Sigmoid colon (tissue), 7 donors: Measurements from ENCODE around the gene NGF. TPM values are rescaled to one million over a fixed set of nuclear protein-coding genes. Genes with fewer than 3 reads are reported as not detected.

ENCODE experiments used
- DNase-seq: peaks from one replicate; pipeline ENCODE4 v3.0.0-alpha.2; 2019
- H3K27ac ChIP-seq, 4 donors: fragments of 200-600 bp; sonication (generic); one replicate each; pipeline ENCODE4 v1.5.1; 2016 to 2019; ENCODE audit warnings: mild to moderate bottlenecking in 1 of 4
- H3K27me3 ChIP-seq, 3 donors: fragments of 200-600 bp; sonication (generic); one replicate each; pipeline ENCODE4 v1.5.1; 2019; ENCODE audit warnings: mild to moderate bottlenecking in 1 of 3
- H3K36me3 ChIP-seq, 4 donors: fragments of 200-600 bp; sonication (generic); one replicate each; pipeline ENCODE4 v1.5.1; 2016 to 2019
- H3K4me1 ChIP-seq, 4 donors: fragments of 200-600 bp; sonication (generic); one replicate each; pipeline ENCODE4 v1.5.1; 2017 to 2019
- H3K4me3 ChIP-seq, 4 donors: fragments of 200-600 bp; sonication (generic); one replicate each; pipeline ENCODE4 v1.5.1; 2017 to 2019; ENCODE audit warnings: mild to moderate bottlenecking in 2 of 4, moderate library complexity in 1 of 4
- H3K9me3 ChIP-seq, 4 donors: fragments of 200-600 bp in 3 of 4; sonication (generic) in 3 of 4; one replicate each; pipeline versions ENCODE4 v1.5.1 to v1.6.1; 2013 to 2019
- CTCF ChIP-seq, 4 experiments: fragments of 450-650 bp in 3 of 4; fragments of 200-600 bp in 1 of 4; IDR thresholded peaks; one replicate each; pipeline ENCODE4 v1.5.1; 2016 to 2019; ENCODE audit warnings: antibody characterized with exemption in 4 of 4, mild to moderate bottlenecking in 3 of 4, moderate library complexity in 2 of 4
- EP300 ChIP-seq, 4 donors: sonication (generic); formaldehyde crosslinking; IDR thresholded peaks; one replicate each; pipeline ENCODE4 v1.6.1; 2017; ENCODE audit warnings: antibody characterized with exemption in 4 of 4
- POLR2A ChIP-seq, 2 donors: fragments of 450-650 bp; IDR thresholded peaks; one replicate each; pipeline ENCODE4 v1.6.1; 2016; ENCODE audit warnings: antibody characterized with exemption in 2 of 2, mild to moderate bottlenecking in 2 of 2, moderate library complexity in 2 of 2
- POLR2AphosphoS5 ChIP-seq, 4 donors: sonication (generic); formaldehyde crosslinking; IDR thresholded peaks; one replicate each; pipeline ENCODE4 v1.6.1; 2017; ENCODE audit warnings: antibody characterized with exemption in 4 of 4
- WGBS, 2 donors: extraction: QIAGEN DNeasy Blood & Tissue Kit; methylation state at CpG; one replicate each; pipeline ENCODE4 v1.1.7; 2013; 5-methylcytosine and 5-hydroxymethylcytosine counted together
- intact Hi-C: fragments of 100-400 bp; cut with DNase I; formaldehyde crosslinking; loops from one replicate; pipeline ENCODE4 v1.15.1; 2023
- polyA plus RNA-seq, 3 donors: library from polyadenylated mRNA; stranded (reverse); fragments of 200-250 nt; gene quantifications; one replicate each; pipeline ENCODE4 v1.2.3, GENCODE V29; 2013
- total RNA-seq, 4 donors: library from RNA; depleted of rRNA; stranded (reverse); fragments of >200 nt; gene quantifications; one replicate each; pipeline ENCODE4 v1.1.0, GENCODE V29; 2016
- donor health status: healthy with polysubstance abuse.
- donor health status: Bipolar disorder and iron deficiency.
- donor health status: healthy.

The NGF gene
- total and polyA plus RNA-seq, 7 donors: 0.83 to 5.6 (median 3.9) TPM; not detected in 2

GRCh38 chr1:115252585-115252984 is 85.5 kb downstream of the NGF start:
- H3K4me3 ChIP-seq: no peak overlapping the region
- TF ChIP-seq EP300 (IDR thresholded peaks at IDR 0.05) (no peak), POLR2A (IDR thresholded peaks at IDR 0.05) (no peak), POLR2AphosphoS5 (IDR thresholded peaks at IDR 0.05) (no peak), CTCF (IDR thresholded peaks at IDR 0.05) (no peak)
- H3K27ac ChIP-seq: peak overlapping the region in 2 of 4 donors; percentile 26 to 67
- H3K27me3 ChIP-seq: no peaks in the 10 kb centered on the region
- H3K4me1 ChIP-seq: peaks cover 0 to 15% (median 7%) of the 10 kb centered on the region in 4 donors
- intact Hi-C loops: no loop called here
- H3K36me3 ChIP-seq: no peaks in the 10 kb centered on the region
- 75 to 83% methylated on average over 3 of the region's 3 CpGs for WGBS, 2 donors
- DNase-seq: no peak
- no peaks in the 10 kb centered on the region for H3K9me3 ChIP-seq

- intact Hi-C loops: no loop called here
- Histone ChIP-seq H3K4me1 (peaks cover 0 to 15% (median 7%) of the 10 kb centered on the region in 4 donors), H3K4me3 (no peak overlapping the region), H3K9me3 (no peaks in the 10 kb centered on the region), H3K36me3 (no peaks in the 10 kb centered on the region), H3K27ac (peak overlapping the region in 3 of 4 donors; percentile 21 to 67 (median 65)), H3K27me3 (no peaks in the 10 kb centered on the region)
- TF ChIP-seq CTCF (IDR thresholded peaks at IDR 0.05) (no peak), EP300 (IDR thresholded peaks at IDR 0.05) (peak in 1 of 4 donors; percentile 13), POLR2AphosphoS5 (IDR thresholded peaks at IDR 0.05) (peak in 3 of 4 donors; percentile 47 to 48 (median 47)), POLR2A (IDR thresholded peaks at IDR 0.05) (no peak)
- DNase-seq: no peak
- 54 to 83% methylated on average over 2 of the region's 2 CpGs for WGBS, 2 donors
Observed at GRCh38 chr1:115251856-115252255, 86.2 kb downstream of the NGF start.

- DNase-seq: no peak
- Histone ChIP-seq H3K9me3 (no peaks in the 10 kb centered on the region), H3K4me1 (peaks cover 0 to 15% (median 7%) of the 10 kb centered on the region in 4 donors), H3K4me3 (no peak overlapping the region), H3K27ac (peak overlapping the region in 3 of 4 donors; percentile 21 to 67 (median 65)), H3K27me3 (no peaks in the 10 kb centered on the region), H3K36me3 (no peaks in the 10 kb centered on the region)
- 54 to 55% methylated on average over 2 of the region's 2 CpGs for WGBS, 2 donors
- TF ChIP-seq POLR2A (IDR thresholded peaks at IDR 0.05): no peak
- TF ChIP-seq POLR2AphosphoS5 (IDR thresholded peaks at IDR 0.05): peak in 3 of 4 donors; percentile 71 to 85 (median 79)
- no peak for TF ChIP-seq CTCF (IDR thresholded peaks at IDR 0.05)
- TF ChIP-seq EP300 (IDR thresholded peaks at IDR 0.05): peak in 3 of 4 donors; percentile 21 to 71 (median 36)
- intact Hi-C loops: no loop called here
Observed at GRCh38 chr1:115251340-115251748, 86.7 kb downstream of the NGF start.

DNA sequence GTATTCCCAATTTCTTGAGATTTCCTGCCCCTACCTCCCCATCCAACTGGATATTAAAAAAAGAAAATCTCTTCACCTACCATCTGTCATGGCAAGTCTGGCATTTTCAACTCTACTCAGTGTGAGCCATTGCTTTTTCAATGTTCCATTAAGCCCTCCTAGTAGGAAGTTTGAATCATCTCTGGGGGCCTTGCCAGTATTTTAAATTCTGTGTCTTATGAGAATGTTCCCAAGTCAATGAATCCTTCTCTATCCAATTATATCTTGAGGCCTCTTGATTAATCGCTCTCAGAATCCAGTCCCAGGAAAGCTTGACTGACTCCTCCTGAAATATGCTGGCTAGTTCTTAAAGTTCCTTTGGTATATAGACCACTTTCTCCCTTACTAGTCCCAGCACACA is 91.5 kb downstream of the NGF start:
- 96 to 100% methylated on average over 1 of the region's 1 CpG for WGBS, 2 donors
- intact Hi-C loops: loop anchor here (10.0 kb wide), 1 partner anchor 92 kb away; no protein-coding TSS in a partner anchor
- Histone ChIP-seq H3K9me3 (no peaks in the 10 kb centered on the region), H3K4me1 (peaks cover 0 to 9% (median 3%) of the 10 kb centered on the region in 4 donors), H3K36me3 (no peaks in the 10 kb centered on the region), H3K4me3 (no peak overlapping the region), H3K27me3 (no peaks in the 10 kb centered on the region), H3K27ac (no peak overlapping the region)
- no peak for DNase-seq
- TF ChIP-seq EP300 (IDR thresholded peaks at IDR 0.05): no peak
- no peak for TF ChIP-seq POLR2A (IDR thresholded peaks at IDR 0.05)
- no peak for TF ChIP-seq POLR2AphosphoS5 (IDR thresholded peaks at IDR 0.05)
- no peak for TF ChIP-seq CTCF (IDR thresholded peaks at IDR 0.05)

- H3K36me3 ChIP-seq: no peaks in the 10 kb centered on the region
- TF ChIP-seq EP300 (IDR thresholded peaks at IDR 0.05) (no peak), CTCF (IDR thresholded peaks at IDR 0.05) (no peak), POLR2AphosphoS5 (IDR thresholded peaks at IDR 0.05) (no peak), POLR2A (IDR thresholded peaks at IDR 0.05) (no peak)
- no peaks in the 10 kb centered on the region for H3K4me1 ChIP-seq
- H3K4me3 ChIP-seq: no peak overlapping the region
- intact Hi-C loops: loop anchor here (10.0 kb wide), 1 partner anchor 90 kb away; no protein-coding TSS in a partner anchor
- no peak for DNase-seq
- no peak overlapping the region for H3K27ac ChIP-seq
- no peaks in the 10 kb centered on the region for H3K9me3 ChIP-seq
- no peaks in the 10 kb centered on the region for H3K27me3 ChIP-seq
- WGBS, 2 donors: 95 to 97% methylated on average over 1 of the region's 1 CpG
Observed at GRCh38 chr1:115245227-115245626, 92.8 kb downstream of the NGF start.
